Renal pelvis (tissue), 4 donors: ENCODE measurements around the gene BTLA. TPM values are rescaled to one million over a fixed set of nuclear protein-coding genes. Genes with fewer than 3 reads are reported as not detected.
"Not testable (repeated sequence)": the region's sequence is repeated elsewhere in the genome, so short reads cannot be mapped to it uniquely, and the experiment has no call there.

Source experiments
- DNase-seq: peaks from one replicate; pipeline ENCODE4 v3.0.0-alpha.2; 2013
- polyA plus RNA-seq, 3 donors: library from polyadenylated mRNA; unstranded; fragments of 120-200 nt; gene quantifications; one replicate each; pipeline ENCODE4 v1.2.1, GENCODE V29; 2013; ENCODE audit not compliant: insufficient read length in 3 of 3

Gene BTLA
- polyA plus RNA-seq, 3 donors: 0.41 to 0.88 (median 0.53) TPM

GRCh38 chr3:112492124-112492523 is 7.1 kb downstream of the BTLA start:
- DNase-seq: no peak

DNA sequence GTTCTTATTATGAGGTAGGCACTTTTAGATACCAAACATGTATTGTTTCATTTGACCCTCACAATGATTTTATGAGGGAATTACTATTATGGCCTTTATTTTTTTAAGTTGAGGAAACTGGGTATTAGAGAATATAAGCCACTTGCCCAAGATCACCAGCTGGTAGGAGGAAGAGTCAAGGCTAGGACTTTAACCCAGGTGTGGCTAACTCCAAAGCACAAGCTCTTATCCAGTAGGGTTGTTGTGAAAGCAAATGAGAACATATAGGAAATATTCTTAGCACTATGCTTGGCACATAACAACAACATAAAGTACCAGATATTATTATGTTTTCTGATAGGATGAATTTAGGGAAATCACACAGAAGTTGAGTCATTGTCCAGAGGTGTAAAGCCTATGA is 7.9 kb downstream of the BTLA start:
- no peak for DNase-seq

GRCh38 chr3:112489674-112490479 is 9.4 kb downstream of the BTLA start:
- no peak for DNase-seq

GRCh38 chr3:112486811-112487505 is 12.3 kb downstream of the BTLA start:
- no peak for DNase-seq

GRCh38 chr3:112484352-112484751 is 14.9 kb downstream of the BTLA start:
- no peak for DNase-seq

- no peak for DNase-seq
Observed at GRCh38 chr3:112482675-112483074, 16.6 kb downstream of the BTLA start.

GRCh38 chr3:112481302-112481721 is 18.0 kb downstream of the BTLA start:
- DNase-seq: no peak

GRCh38 chr3:112477891-112478290 is 21.4 kb downstream of the BTLA start:
- DNase-seq: no peak

DNA sequence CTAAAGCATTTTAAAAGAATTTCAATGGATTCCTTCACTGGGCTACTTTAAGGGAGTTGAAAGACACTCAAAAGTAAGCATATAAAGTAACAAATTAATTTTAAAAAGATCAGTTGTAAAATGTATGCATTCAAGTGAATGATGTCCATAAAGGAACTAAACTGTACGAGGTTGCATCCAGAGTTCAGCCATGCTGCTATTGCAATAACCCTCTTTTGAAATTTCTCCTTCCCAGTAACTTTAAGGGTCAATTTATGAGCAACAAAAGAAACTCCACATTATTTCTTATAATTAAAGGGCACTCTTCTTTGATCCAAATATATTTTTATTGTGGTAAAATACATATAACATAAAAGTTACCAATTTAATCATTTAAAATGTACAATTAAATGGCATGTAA is 22.9 kb downstream of the BTLA start:
- no peak for DNase-seq

GRCh38 chr3:112474796-112475195 is 24.5 kb downstream of the BTLA start:
- DNase-seq: no peak

- DNase-seq: no peak
Observed at GRCh38 chr3:112472691-112473090, 26.6 kb downstream of the BTLA start.

- DNase-seq: no peak
Observed at GRCh38 chr3:112471596-112472325, 27.5 kb downstream of the BTLA start.

DNA sequence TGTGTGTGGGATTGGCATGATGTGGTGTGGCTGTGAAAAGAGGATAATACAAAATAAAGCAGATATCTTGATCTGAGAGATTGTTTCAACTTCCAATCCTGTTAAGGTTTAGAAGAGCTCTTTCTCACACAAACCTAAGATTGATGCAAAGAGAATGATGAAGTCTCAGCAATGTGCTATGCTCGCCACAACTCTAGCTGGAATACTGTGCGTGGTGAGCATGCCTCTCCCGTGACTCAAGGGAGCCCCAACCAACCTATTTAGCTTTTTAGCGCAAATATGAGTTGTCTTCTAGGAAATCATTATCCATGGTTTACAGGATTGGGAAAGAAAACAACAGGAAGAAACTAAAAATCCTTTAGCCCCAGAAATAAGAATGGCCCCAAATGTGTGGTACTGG is 28.5 kb downstream of the BTLA start:
- no peak for DNase-seq

GRCh38 chr3:112469671-112470070 is 29.6 kb downstream of the BTLA start:
- no peak for DNase-seq

DNA sequence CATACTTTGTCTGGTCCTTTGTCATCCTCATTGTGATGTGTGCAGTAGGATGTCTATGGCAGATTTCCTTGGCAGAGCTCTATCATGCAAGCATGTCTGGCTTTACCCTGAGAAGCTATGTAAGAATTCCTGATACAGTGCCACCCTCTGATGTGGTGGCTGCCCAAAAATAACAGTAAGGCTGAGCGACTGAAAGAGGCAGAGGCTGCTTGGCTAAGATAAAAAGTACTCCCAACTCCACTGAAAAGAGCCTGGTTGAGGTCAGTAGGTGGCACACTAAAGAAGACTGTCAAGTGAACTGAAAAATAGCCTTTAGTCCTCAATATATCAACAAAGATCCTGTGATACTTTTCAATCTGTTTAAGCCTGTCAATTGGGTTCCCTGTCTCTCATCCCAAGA is 31.7 kb downstream of the BTLA start:
- DNase-seq: no peak

DNA sequence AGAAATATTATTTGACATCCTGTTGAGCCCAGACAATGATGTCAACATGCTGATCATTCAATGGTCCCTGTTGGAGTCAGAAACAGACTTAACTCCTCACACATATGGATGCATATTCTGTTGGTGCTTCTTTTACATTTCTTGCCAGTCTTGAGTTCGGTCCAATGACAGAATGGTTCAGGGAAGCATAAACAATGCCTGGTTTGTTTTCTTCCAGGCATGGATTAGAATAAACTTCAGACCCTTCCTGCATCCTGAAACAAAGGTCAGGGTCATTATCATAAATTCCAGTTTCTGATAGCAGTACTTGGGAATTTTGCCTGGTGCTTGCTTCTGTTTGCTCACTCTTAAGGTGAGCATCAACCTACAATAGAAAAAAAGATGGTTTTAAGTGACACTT is 33.3 kb downstream of the BTLA start:
- DNase-seq: no peak

DNA sequence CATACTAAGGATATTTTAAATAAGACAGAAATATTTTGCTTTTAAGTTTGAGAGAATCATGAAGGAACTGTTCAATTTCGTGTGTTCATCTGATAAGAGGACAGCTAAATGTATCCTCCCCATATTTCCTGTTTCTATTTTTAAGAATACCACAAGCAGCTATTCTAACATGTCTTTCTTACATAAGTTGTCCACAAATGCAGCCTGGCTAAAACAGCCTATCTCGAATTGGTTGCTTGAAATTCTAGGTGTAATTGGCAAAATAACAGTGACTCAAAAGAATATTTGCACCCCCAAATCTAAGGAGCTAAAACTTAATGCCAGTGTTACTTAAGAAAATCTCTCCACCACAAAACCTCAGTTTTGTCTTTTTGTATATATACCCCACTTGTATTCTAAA is 35.0 kb downstream of the BTLA start:
- no peak for DNase-seq

DNA sequence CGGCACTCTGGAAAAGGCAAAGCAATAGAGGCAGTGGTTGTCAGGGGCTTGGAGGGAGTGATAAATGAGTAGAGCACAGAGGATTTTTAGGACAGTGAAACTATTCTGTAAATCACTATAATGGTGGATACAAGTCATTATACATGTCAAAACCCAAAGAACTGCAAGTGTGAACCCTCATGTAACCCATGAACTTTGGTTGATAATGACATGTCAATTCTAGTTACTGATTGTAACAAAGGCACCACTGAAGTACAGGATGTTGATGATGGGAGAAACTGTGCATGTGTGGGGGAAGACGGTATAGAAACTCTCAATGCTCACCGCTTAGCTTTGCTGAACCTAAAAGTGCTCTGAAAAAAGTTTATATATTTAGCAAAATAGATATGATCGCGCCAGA is 36.0 kb downstream of the BTLA start:
- DNase-seq: no peak

DNA sequence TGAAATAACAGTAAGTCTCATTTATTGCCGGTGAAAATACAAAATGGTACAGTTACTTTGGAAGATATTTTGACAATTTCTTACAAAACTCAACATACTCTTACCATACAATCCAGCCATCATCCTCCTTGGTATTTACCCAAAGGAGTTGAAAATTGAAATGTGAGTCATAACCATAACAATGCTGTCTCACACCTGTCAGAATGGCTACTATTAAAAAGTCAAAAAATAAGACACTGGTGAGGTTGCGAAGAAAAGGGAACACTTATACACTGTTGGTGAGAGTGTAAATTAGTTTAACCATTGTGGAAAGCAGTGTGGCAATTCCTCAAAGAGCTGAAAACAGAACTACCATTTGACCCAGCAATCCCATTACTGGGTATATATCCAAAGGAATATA is 37.5 kb downstream of the BTLA start:
- DNase-seq: not testable (repeated sequence)

DNA sequence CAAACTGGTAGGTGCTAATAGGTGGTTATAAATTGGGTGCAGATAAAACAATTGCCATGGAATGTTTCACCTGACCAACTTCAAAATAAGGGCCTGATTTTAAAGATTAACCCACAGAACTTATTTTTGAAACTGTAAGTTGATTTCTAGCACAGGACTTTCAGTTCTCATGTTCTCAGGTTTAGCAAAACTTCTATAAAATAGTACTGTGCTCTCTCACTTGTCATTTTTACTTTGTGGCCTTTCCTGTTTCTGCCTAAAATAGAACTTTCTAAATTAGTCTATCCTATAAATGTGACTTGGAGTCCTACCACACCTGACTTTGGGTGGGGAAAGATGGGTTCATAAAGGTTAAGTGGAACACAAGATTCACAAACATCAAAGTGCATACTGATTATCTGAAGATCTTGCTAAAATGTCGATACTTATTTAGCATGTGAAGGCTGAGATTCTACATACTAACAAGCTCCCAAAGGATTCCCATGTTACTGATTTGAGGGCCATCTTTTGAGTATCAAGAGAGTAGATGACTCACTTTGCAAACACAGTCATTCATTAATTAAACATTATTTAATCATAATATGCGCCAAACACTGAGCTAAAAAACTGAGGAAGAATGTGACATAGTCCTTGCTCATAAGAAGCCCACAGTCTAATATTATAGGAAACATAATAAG is 38.6 kb downstream of the BTLA start:
- DNase-seq: no peak

DNA sequence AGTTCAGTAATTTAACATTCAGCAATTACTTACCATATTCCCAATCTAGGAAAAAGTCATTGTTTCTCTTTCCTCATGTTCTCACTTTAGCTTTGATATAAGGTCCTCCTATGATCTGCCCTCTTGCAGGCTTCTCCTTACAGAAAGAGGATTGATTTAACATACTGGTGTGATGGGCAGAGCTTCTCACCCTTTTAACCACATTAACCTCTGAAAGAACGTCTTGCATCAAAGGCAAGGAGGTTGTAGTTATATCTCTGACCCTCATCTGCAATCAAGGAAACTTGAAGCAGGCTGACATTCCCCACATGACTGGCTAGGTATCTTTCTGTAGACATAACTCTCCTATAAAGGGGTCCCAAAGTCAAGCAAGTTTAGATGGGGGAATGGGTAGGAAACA is 39.5 kb downstream of the BTLA start:
- DNase-seq: no peak

GRCh38 chr3:112456147-112456546 is 43.1 kb downstream of the BTLA start:
- DNase-seq: no peak
